CD14-positive monocyte (primary cell): Measurements from ENCODE around the gene MT1G. TPM values are rescaled to one million over a fixed set of nuclear protein-coding genes. Genes with fewer than 3 reads are reported as not detected.

ENCODE experiments used
- DNase-seq, 3 donors: peaks; one replicate each; pipeline ENCODE4 v3.0.0-alpha.2; 2011 to 2022
- H2AFZ ChIP-seq: 2 replicates; pipeline ENCODE4 v1.6.0; 2012; ENCODE audit warnings: mild to moderate bottlenecking, low read depth, low read length, inconsistent platforms; ENCODE audit not compliant: insufficient read depth, poor library complexity, severe bottlenecking
- H3K27ac ChIP-seq, 2 donors: 1 replicate in 1 of 2; 2 replicates in 1 of 2; pipeline ENCODE4 v1.5.1; 2012 to 2013; ENCODE audit warnings: low read length in 2 of 2, control low read depth in 1 of 2, inconsistent platforms in 1 of 2, low read depth in 1 of 2, mild to moderate bottlenecking in 1 of 2
- H3K27me3 ChIP-seq, 2 donors: one replicate each; pipeline versions ENCODE4 v1.6.0 to v1.6.1; 2011 to 2013; ENCODE audit warnings: low read length in 2 of 2; ENCODE audit not compliant: control insufficient read depth in 2 of 2, insufficient read depth in 2 of 2
- H3K36me3 ChIP-seq, 2 donors: replicated peaks in 1 of 2; 1 replicate in 1 of 2; 2 replicates in 1 of 2; pipeline versions ENCODE4 v1.5.1 to v1.6.1; 2012 to 2013; ENCODE audit warnings: low read length in 2 of 2, control low read depth in 1 of 2, inconsistent platforms in 1 of 2, mild to moderate bottlenecking in 1 of 2; ENCODE audit not compliant: insufficient read depth in 2 of 2, control insufficient read depth in 1 of 2
- H3K4me1 ChIP-seq, 2 donors: 1 replicate in 1 of 2; 2 replicates in 1 of 2; pipeline versions ENCODE4 v1.5.1 to v1.6.1; 2012 to 2013; ENCODE audit warnings: low read length in 2 of 2, control low read depth in 1 of 2, inconsistent platforms in 1 of 2, mild to moderate bottlenecking in 1 of 2, moderate library complexity in 1 of 2; ENCODE audit not compliant: insufficient read depth in 2 of 2, control insufficient read depth in 1 of 2
- H3K4me2 ChIP-seq: replicated peaks from 2 replicates; pipeline ENCODE3; 2012; ENCODE audit warnings: low read length, moderate library complexity, mild to moderate bottlenecking; ENCODE audit not compliant: poor library complexity, severe bottlenecking; ENCODE audit errors: extremely low read depth
- H3K4me3 ChIP-seq, 3 experiments: fragments of 200-600 bp in 1 of 3; sonication (generic) in 1 of 3; replicated peaks in 1 of 3; 1 replicate in 2 of 3; 2 replicates in 1 of 3; pipeline ENCODE4 v1.5.1; 2011 to 2013; ENCODE audit warnings: low read length in 3 of 3, mild to moderate bottlenecking in 3 of 3, control low read depth in 2 of 3, low read depth in 2 of 3, inconsistent platforms in 1 of 3, moderate library complexity in 1 of 3
- H3K79me2 ChIP-seq: 2 replicates; pipeline ENCODE4 v1.6.0; 2012; ENCODE audit warnings: mild to moderate bottlenecking, control low read depth, inconsistent platforms, low read length, moderate library complexity; ENCODE audit not compliant: insufficient read depth
- H3K9ac ChIP-seq: 2 replicates; pipeline ENCODE4 v1.6.0; 2017; ENCODE audit warnings: low read length, mild to moderate bottlenecking; ENCODE audit not compliant: insufficient read depth, poor library complexity, severe bottlenecking
- H3K9me3 ChIP-seq, 2 donors: replicated peaks in 1 of 2; 1 replicate in 1 of 2; 2 replicates in 1 of 2; pipeline versions ENCODE4 v1.5.1 to v1.6.1; 2012 to 2013; ENCODE audit warnings: low read length in 2 of 2, control low read depth in 1 of 2; ENCODE audit not compliant: control insufficient read depth in 1 of 2, insufficient read depth in 1 of 2
- H4K20me1 ChIP-seq: 2 replicates; pipeline ENCODE4 v1.6.0; 2012; ENCODE audit warnings: mild to moderate bottlenecking, low read length, control low read depth, moderate library complexity; ENCODE audit not compliant: insufficient read depth
- H3K27ac Mint-ChIP-seq, 7 donors: one replicate each; pipeline ENCODE4 v1.8.0; 2020; ENCODE audit warnings: mild to moderate bottlenecking in 7 of 7, mixed read lengths in 7 of 7, moderate library complexity in 6 of 7, inconsistent platforms in 2 of 7
- H3K27me3 Mint-ChIP-seq, 3 donors: one replicate each; pipeline ENCODE4 v1.8.0; 2021 to 2022; ENCODE audit warnings: low read depth in 3 of 3, mild to moderate bottlenecking in 3 of 3, mixed read lengths in 3 of 3, moderate library complexity in 3 of 3, inconsistent platforms in 1 of 3
- H3K36me3 Mint-ChIP-seq, 2 donors: one replicate each; pipeline ENCODE4 v1.8.0; 2020; ENCODE audit warnings: mixed read lengths in 2 of 2, inconsistent platforms in 1 of 2, mild to moderate bottlenecking in 1 of 2
- H3K4me1 Mint-ChIP-seq: one replicate; pipeline ENCODE4 v1.8.0; 2020; ENCODE audit warnings: mild to moderate bottlenecking, mixed read lengths
- H3K4me3 Mint-ChIP-seq, 2 donors: one replicate each; pipeline ENCODE4 v1.8.0; 2020; ENCODE audit warnings: mild to moderate bottlenecking in 2 of 2, mixed read lengths in 2 of 2, moderate library complexity in 1 of 2
- H3K9me3 Mint-ChIP-seq, 7 donors: one replicate each; pipeline ENCODE4 v1.8.0; 2020 to 2022; ENCODE audit warnings: mixed read lengths in 7 of 7, mild to moderate bottlenecking in 6 of 7, moderate library complexity in 6 of 7, inconsistent platforms in 2 of 7
- WGBS: methylation state at CpG from one replicate; pipeline ENCODE4 v1.1.5; 2013; ENCODE audit warnings: missing lambda C conversion rate; ENCODE audit not compliant: insufficient coverage; 5-methylcytosine and 5-hydroxymethylcytosine counted together
- intact Hi-C, 2 donors: fragments of 100-400 bp; cut with micrococcal nuclease; formaldehyde crosslinking; loops; one replicate each; pipeline versions ENCODE4 v1.15.0 to v1.15.1; 2023
- polyA plus RNA-seq, 3 donors: library from polyadenylated mRNA; depleted of rRNA in 1 of 3; unstranded in 2 of 3; stranded (reverse) in 1 of 3; fragments of 300-500 nt in 2 of 3; fragments of >200 nt in 1 of 3; fragmentation: Illumina TruSeq in 2 of 3; gene quantifications; 1 replicate in 2 of 3; 2 replicates in 1 of 3; pipeline ENCODE4 v1.2.3, GENCODE V29; 2012 to 2021
- TF ChIP-seq, protein P1 (sequence below): fragments of 200-600 bp; IDR thresholded peaks from one replicate; pipeline ENCODE4 v1.8.0; 2022; ENCODE audit warnings: antibody characterized with exemption, mild to moderate bottlenecking

The MT1G gene
- polyA plus RNA-seq, 3 donors, result 1.1 to 1.4 TPM; not detected in 1

DNA sequence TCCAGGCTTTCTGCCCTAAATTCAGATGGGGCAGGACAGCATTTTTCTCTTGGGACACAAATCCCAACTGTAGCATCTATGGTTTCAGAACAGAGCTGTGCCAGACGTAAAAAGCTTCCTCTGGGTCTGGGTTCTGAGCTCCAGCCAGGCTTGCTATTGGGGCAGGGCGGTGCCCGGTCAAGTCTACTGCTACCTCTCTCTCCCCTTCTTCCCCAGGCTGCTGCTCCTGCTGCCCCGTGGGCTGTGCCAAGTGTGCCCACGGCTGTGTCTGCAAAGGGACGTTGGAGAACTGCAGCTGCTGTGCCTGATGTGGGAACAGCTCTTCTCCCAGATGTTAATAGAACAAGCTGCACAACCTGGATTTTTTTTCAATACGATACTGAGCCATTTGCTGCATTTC is 34.3 kb downstream of the MT1G start:
- H3K9me3 Mint-ChIP-seq, result peaks cover 0 to 21% (median 8%) of the 10 kb centered on the region in 7 donors
- intact Hi-C loops, result no loop called here
- H3K9ac ChIP-seq, result no peak overlapping the region

DNA sequence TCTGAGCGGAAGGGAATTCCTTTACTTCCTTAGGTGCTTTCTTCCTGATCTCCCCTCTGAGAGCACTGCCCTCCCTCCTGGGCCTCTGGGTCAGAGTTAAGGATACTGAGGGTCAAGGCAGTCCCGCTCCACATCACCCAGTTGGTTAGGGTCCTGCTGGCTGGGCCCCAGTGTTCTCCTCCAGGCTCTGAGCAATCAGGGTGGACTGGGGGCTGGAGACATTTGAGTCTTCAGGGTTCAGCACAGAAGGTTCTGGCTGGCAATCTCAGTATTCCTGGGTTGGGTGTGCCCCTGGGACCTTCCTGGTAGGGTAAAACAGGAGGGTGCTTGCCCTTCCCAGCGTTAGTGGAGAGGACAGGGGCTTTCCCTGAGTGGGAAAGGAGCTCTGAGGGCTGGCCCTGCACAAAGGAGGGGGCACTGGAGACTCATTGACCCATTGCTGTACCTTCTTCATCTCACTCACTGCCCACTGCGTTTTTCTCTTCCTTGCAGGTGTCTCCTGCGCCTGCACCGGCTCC is 35.0 kb downstream of the MT1G start:
- peak overlapping the region in 1 of 3 experiments; percentile 69 for H3K4me3 ChIP-seq
- peaks cover 8 to 13% of the 10 kb centered on the region in 2 donors for H3K4me1 ChIP-seq
- peak overlapping the region; percentile 61 for H3K4me2 ChIP-seq
- H3K79me2 ChIP-seq, result no peaks in the 10 kb centered on the region
- Mint-ChIP-seq H3K36me3 (peaks cover 0 to 9% of the 10 kb centered on the region in 2 donors), H3K9me3 (peaks cover 0 to 22% (median 8%) of the 10 kb centered on the region in 7 donors), H3K4me3 (peak overlapping the region; percentile 68 to 94), H3K27ac (peak overlapping the region in 1 of 7 donors; percentile 15), H3K4me1 (peaks cover 29% of the 10 kb centered on the region), H3K27me3 (peaks cover 79 to 93% (median 90%) of the 10 kb centered on the region in 3 donors)
- H4K20me1 ChIP-seq, result no peaks in the 10 kb centered on the region
- TF ChIP-seq, protein P1, sequence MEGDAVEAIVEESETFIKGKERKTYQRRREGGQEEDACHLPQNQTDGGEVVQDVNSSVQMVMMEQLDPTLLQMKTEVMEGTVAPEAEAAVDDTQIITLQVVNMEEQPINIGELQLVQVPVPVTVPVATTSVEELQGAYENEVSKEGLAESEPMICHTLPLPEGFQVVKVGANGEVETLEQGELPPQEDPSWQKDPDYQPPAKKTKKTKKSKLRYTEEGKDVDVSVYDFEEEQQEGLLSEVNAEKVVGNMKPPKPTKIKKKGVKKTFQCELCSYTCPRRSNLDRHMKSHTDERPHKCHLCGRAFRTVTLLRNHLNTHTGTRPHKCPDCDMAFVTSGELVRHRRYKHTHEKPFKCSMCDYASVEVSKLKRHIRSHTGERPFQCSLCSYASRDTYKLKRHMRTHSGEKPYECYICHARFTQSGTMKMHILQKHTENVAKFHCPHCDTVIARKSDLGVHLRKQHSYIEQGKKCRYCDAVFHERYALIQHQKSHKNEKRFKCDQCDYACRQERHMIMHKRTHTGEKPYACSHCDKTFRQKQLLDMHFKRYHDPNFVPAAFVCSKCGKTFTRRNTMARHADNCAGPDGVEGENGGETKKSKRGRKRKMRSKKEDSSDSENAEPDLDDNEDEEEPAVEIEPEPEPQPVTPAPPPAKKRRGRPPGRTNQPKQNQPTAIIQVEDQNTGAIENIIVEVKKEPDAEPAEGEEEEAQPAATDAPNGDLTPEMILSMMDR, result no peak
- H2AFZ ChIP-seq, result peak overlapping the region; percentile 68
- intact Hi-C loops, result no loop called here
- H3K36me3 ChIP-seq, result no peaks in the 10 kb centered on the region
- H3K27me3 ChIP-seq, result peaks cover 72 to 89% of the 10 kb centered on the region in 2 donors
- no peak for DNase-seq
- 10% methylated on average over 1 of the region's 6 CpGs for WGBS
- no peak overlapping the region for H3K27ac ChIP-seq
- peaks cover 0 to 49% of the 10 kb centered on the region in 2 donors for H3K9me3 ChIP-seq
- no peak overlapping the region for H3K9ac ChIP-seq

More for the DNA sequence above, 34.3 kb downstream of the MT1G start:
- TF ChIP-seq, protein P1, result no peak
- Histone ChIP-seq H3K4me3 (no peak overlapping the region), H3K79me2 (no peaks in the 10 kb centered on the region), H3K27ac (no peak overlapping the region), H2AFZ (no peak overlapping the region), H3K4me1 (peaks cover 13 to 19% of the 10 kb centered on the region in 2 donors), H3K4me2 (no peak overlapping the region), H4K20me1 (no peaks in the 10 kb centered on the region), H3K27me3 (peaks cover 78 to 93% of the 10 kb centered on the region in 2 donors), H3K9me3 (peaks cover 0 to 55% of the 10 kb centered on the region in 2 donors), H3K36me3 (no peaks in the 10 kb centered on the region)
- H3K27ac Mint-ChIP-seq, result no peak overlapping the region
- H3K4me3 Mint-ChIP-seq, result peak overlapping the region in 1 of 2 donors; percentile 94
- peaks cover 0 to 9% of the 10 kb centered on the region in 2 donors for H3K36me3 Mint-ChIP-seq
- no peak for DNase-seq
- peaks cover 33% of the 10 kb centered on the region for H3K4me1 Mint-ChIP-seq
- WGBS, result 51% methylated on average over 5 of the region's 7 CpGs
- peaks cover 84 to 95% (median 90%) of the 10 kb centered on the region in 3 donors for H3K27me3 Mint-ChIP-seq
